ENCODE results near the gene L2HGDH. TPM values are rescaled to one million over a fixed set of nuclear protein-coding genes. Genes with fewer than 3 reads are reported as not detected.

Gene L2HGDH
- total RNA-seq, 1 donor from 2014 or later, result 5.2 TPM

GRCh38 chr14:50231475-50232275 lies 80.4 kb downstream of the L2HGDH start, which contains the start of gene SOS2:
SOS2 (minus strand) TSS chr14:50231578; CDS start chr14:50231283, 295 bp downstream.
- Histone ChIP-seq H3K4me2 (ENCODE audit: low read length) (peak within 1 kb of the TSS; percentile 92), H3K27me3 (ENCODE audit: insufficient read depth, low read length) (no peaks in the 10 kb centered on the region), H3K4me3 (ENCODE audit: insufficient read depth, low read depth, low read length) (peak within 1 kb of the TSS; percentile 93), H3K27ac (ENCODE audit: low read depth, low read length) (peak within 1 kb of the TSS; percentile 84), H3K4me1 (ENCODE audit: insufficient read depth, low read length) (peaks cover 13% of the 10 kb centered on the region), H4K20me1 (ENCODE audit: insufficient read depth, low read length) (peaks cover 37% of the 10 kb centered on the region), H2AFZ (ENCODE audit: low read depth, low read length) (peak within 1 kb of the TSS; percentile 97), H3K9me3 (ENCODE audit: insufficient read depth, low read depth, low read length) (no peaks in the 10 kb centered on the region), H3K79me2 (ENCODE audit: insufficient read depth, low read length) (peaks cover 44% of the 10 kb centered on the region), H3K36me3 (ENCODE audit: insufficient read depth, low read length) (no peaks in the 10 kb centered on the region), H3K9ac (ENCODE audit: low read length) (peak within 1 kb of the TSS; percentile 93)
- DNase-seq (ENCODE audit: low read depth) (peak; percentile 68), FAIRE-seq (no peak)
- peaks cover 6% of the 10 kb centered on the region for H3K4me1 Mint-ChIP-seq (ENCODE audit: low read depth, unreplicated experiment)
- H3K4me3 Mint-ChIP-seq (ENCODE audit: unreplicated experiment), result peak within 1 kb of the TSS; percentile 88
- peaks cover 2% of the 10 kb centered on the region for H3K36me3 Mint-ChIP-seq (ENCODE audit: low read depth, unreplicated experiment)
- H3K27ac Mint-ChIP-seq (ENCODE audit: unreplicated experiment), result peak within 1 kb of the TSS; percentile 93
- H3K9me3 Mint-ChIP-seq (ENCODE audit: unreplicated experiment), result no peaks in the 10 kb centered on the region
- TF ChIP-seq EZH2 (IDR thresholded peaks at IDR 0.05; ENCODE audit: insufficient read depth, low read length) (no peak), CTCF (IDR thresholded peaks at IDR 0.05; ENCODE audit: insufficient read depth, low read depth, low read length) (no peak)
- no peaks in the 10 kb centered on the region for H3K27me3 Mint-ChIP-seq (ENCODE audit: low read depth, unreplicated experiment)

DNA sequence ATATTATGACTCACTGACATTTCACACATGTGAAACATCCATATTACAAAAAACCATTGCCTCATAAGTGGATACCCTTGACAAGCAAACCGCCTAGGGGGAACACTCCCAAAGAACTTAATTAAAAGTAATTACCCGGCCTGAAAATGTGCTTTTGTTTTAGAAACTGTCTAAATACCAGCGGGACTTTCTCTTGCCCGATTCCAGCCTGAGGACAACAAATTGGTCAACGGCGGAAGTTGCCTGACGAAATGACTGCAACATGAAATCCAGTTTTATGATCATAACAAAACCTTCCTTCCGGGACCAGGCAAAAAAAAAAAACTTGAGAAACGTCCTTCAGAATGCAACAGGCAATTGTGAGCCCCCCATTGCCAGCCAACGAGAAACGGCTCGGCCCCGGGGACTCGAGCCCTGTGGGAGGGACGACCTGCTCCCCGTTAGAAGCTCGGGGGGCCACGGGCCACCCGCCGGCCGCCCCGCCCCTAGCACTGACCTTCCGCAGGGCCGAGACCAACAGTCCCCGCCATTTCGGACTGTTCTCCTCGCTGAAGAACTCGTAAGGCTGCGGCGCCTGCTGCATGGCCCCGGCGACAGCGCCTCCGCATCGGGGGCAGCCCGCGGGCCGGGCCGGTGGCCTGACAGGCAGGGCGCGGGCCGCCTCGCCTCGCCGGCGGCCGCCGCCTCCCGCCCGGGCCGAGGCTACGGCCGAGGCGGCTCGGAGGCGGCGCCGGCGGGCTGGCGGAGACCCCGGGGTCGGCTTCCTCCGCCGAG lies 81.1 kb downstream of the L2HGDH start:
- Histone ChIP-seq H4K20me1 (ENCODE audit: insufficient read depth, low read length) (peaks cover 45% of the 10 kb centered on the region), H3K79me2 (ENCODE audit: insufficient read depth, low read length) (peaks cover 52% of the 10 kb centered on the region), H3K36me3 (ENCODE audit: insufficient read depth, low read length) (no peaks in the 10 kb centered on the region), H3K9ac (ENCODE audit: low read length) (peak overlapping the region; percentile 93), H3K27ac (ENCODE audit: low read depth, low read length) (peak overlapping the region; percentile 84), H3K4me2 (ENCODE audit: low read length) (peak overlapping the region; percentile 92), H2AFZ (ENCODE audit: low read depth, low read length) (peak overlapping the region; percentile 71), H3K9me3 (ENCODE audit: insufficient read depth, low read depth, low read length) (no peaks in the 10 kb centered on the region), H3K4me3 (ENCODE audit: insufficient read depth, low read depth, low read length) (peak overlapping the region; percentile 93), H3K4me1 (ENCODE audit: insufficient read depth, low read length) (peaks cover 16% of the 10 kb centered on the region), H3K27me3 (ENCODE audit: insufficient read depth, low read length) (no peaks in the 10 kb centered on the region)
- no peaks in the 10 kb centered on the region for H3K27me3 Mint-ChIP-seq (ENCODE audit: low read depth, unreplicated experiment)
- peaks cover 2% of the 10 kb centered on the region for H3K36me3 Mint-ChIP-seq (ENCODE audit: low read depth, unreplicated experiment)
- peaks cover 6% of the 10 kb centered on the region for H3K4me1 Mint-ChIP-seq (ENCODE audit: low read depth, unreplicated experiment)
- H3K9me3 Mint-ChIP-seq (ENCODE audit: unreplicated experiment), result no peaks in the 10 kb centered on the region
- DNase-seq (ENCODE audit: low read depth) (peak; percentile 45), FAIRE-seq (no peak)
- TF ChIP-seq CTCF (IDR thresholded peaks at IDR 0.05; ENCODE audit: insufficient read depth, low read depth, low read length) (no peak), EZH2 (IDR thresholded peaks at IDR 0.05; ENCODE audit: insufficient read depth, low read length) (no peak)
- peak overlapping the region; percentile 88 for H3K4me3 Mint-ChIP-seq (ENCODE audit: unreplicated experiment)
- peak overlapping the region; percentile 64 for H3K27ac Mint-ChIP-seq (ENCODE audit: unreplicated experiment)
